ENCODE results near the gene NANP.
"Not testable (repeated sequence)": the region's sequence is repeated elsewhere in the genome, so short reads cannot be mapped to it uniquely, and the experiment has no call there.

Gene NANP

DNA sequence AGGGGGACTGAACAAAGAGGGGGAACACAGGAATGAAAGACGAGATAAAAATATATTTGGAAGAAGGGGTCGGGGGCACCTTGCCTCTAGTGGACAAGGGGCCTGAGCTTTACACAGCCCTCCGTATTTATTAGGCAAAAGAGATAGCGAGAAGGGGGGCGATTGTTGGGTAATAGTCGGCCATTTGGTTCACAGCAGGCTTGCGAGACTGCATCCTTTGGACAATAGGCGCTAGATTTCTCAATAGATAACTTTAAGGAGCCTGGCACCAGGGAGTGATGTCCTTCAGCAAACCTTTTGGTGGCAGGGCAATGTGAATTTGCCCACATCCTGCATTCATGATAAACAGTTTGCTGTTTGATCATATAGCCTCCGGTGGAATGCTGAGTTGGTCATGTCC lies 3.0 kb upstream of the NANP start:
- Mint-ChIP-seq H3K4me3 (no peak overlapping the region), H3K27ac (no peak overlapping the region), H3K9me3 (peaks cover 4 to 9% of the 10 kb centered on the region in 2 donors), H3K4me1 (peaks cover 16 to 24% of the 10 kb centered on the region in 2 donors), H3K27me3 (no peaks in the 10 kb centered on the region), H3K36me3 (peaks cover 13 to 16% of the 10 kb centered on the region in 2 donors)
- DNase-seq = no peak
- no peak for ATAC-seq (replicated peaks)

DNA sequence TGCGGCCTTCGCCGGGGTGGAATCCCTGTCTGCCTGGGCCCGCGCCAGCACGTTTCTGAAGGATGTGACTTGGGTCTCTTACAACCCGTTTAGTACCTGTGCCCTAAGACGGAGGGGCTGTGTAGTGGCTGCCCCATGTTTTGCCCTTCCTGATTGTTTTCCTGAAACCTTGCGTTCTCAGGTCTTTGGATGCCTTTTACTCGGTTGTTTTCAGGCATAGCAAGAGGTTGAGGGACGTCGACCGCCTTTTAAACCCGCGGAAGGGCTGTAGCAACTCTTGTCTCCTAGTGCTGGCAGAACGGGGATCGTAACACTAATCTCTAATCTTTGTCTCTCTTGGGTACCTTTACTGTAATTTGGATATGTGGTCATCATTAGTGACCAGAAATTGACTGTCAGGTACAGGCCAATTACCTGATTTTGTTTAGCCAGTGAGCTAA lies 706 bp upstream of the NANP start:
- Mint-ChIP-seq H3K4me3 (peak overlapping the region; percentile 91), H3K27ac (peak overlapping the region; percentile 96), H3K36me3 (peaks cover 8 to 22% of the 10 kb centered on the region in 2 donors), H3K27me3 (no peaks in the 10 kb centered on the region), H3K4me1 (peaks cover 23 to 32% of the 10 kb centered on the region in 2 donors), H3K9me3 (peaks cover 4 to 9% of the 10 kb centered on the region in 2 donors)
- DNase-seq (no peak), ATAC-seq (replicated peaks) (no peak)

DNA sequence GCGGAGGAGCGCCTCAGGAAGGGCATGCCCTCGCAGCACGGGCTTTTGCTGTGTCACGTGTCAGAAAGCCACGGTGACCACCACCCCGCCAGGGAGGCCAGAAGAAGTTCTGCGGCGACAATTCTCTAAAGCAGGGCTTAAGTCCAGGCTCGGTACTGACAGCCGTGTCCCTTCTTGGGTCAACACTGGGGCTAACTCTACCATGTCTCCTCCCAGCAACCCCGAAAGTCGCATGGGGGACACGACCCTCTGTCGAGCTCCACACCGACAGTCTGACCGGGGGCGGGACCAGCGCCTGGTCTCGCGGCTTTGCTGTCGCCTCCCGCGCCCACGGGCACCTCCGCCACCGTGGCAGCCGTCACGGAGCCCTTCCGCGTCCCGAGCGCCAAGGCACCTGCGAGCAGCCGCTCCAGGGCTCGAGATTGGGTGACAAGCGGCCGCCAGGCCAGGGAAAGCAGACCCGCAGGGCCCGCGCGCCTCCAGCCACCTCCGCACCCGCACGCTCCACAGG lies 534 bp downstream of the NANP start:
- peak overlapping the region; percentile 96 for H3K27ac Mint-ChIP-seq
- peaks cover 23 to 32% of the 10 kb centered on the region in 2 donors for H3K4me1 Mint-ChIP-seq
- peak overlapping the region; percentile 91 for H3K4me3 Mint-ChIP-seq
- ATAC-seq (replicated peaks) (peak; percentile 11 to 24), DNase-seq (peak; percentile 20)
- H3K36me3 Mint-ChIP-seq = peaks cover 7 to 21% of the 10 kb centered on the region in 2 donors
- H3K27me3 Mint-ChIP-seq = no peaks in the 10 kb centered on the region
- H3K9me3 Mint-ChIP-seq = peaks cover 3 to 8% of the 10 kb centered on the region in 2 donors

DNA sequence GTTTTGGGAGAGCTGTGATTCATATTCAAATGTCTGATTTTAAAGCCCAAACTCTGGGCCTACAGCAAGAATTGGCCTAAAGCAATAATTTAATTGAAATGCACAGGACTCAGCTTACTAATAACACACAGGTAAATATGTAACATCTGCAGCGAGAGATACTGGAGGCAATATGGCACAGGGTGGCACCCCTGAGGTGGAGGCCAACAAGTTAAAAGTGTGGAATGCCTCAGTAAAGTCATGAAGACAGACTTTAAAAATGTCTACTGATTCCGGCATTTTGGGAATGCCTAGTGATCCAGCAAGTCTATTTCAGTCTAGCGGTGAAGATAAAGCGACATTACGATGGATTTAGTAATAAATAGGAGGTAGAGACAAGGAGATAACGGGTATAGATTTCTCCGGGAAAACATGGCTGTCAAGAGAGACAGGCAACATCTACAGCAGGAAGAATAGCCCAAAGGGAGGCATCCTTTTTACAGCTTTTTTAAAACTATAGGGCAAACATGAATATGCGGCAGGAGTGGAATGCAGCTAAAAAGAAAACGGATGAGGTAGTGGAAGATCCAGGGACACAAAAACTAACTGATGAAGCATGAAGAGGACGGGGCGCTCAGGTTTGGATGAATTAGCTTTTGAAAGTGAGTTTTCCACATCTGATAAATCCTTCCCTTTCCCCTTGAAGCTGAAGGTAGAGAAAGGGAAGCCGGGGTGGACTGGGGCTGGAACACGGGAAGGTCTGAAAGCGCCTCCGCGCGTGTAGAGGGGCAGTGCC lies 1.2 kb downstream of the NANP start:
- H3K36me3 Mint-ChIP-seq = peaks cover 4 to 21% of the 10 kb centered on the region in 2 donors
- peak overlapping the region; percentile 91 for H3K4me3 Mint-ChIP-seq
- DNase-seq (no peak), ATAC-seq (replicated peaks) (no peak)
- no peaks in the 10 kb centered on the region for H3K27me3 Mint-ChIP-seq
- H3K27ac Mint-ChIP-seq = peak overlapping the region; percentile 96
- H3K9me3 Mint-ChIP-seq = peaks cover 0 to 4% of the 10 kb centered on the region in 2 donors
- H3K4me1 Mint-ChIP-seq = peaks cover 25 to 32% of the 10 kb centered on the region in 2 donors

DNA sequence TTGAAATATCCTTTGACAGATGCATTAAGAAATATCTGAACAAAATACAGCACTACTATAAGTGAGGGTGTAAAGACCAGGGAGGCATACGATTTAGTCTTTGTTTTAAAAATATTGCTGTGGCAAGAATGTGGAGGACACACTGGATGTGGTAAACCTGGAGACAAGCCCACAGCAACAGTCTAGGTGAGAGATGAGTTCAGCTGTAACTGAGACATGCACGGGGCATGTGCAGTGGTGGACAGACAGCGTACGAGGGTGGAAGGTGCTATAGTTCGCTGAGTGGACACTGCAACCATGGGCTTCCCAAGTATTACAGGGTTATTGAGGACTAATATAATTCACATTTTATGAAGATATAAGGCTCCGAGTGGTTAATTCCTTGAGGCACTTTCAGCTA lies 1.8 kb downstream of the NANP start:
- peak overlapping the region; percentile 42 for H3K27ac Mint-ChIP-seq
- peaks cover 25 to 32% of the 10 kb centered on the region in 2 donors for H3K4me1 Mint-ChIP-seq
- no peak for ATAC-seq (replicated peaks)
- DNase-seq = no peak
- H3K4me3 Mint-ChIP-seq = peak overlapping the region; percentile 91
- H3K36me3 Mint-ChIP-seq = peaks cover 4 to 21% of the 10 kb centered on the region in 2 donors
- H3K9me3 Mint-ChIP-seq = peaks cover 0 to 4% of the 10 kb centered on the region in 2 donors
- H3K27me3 Mint-ChIP-seq = no peaks in the 10 kb centered on the region

DNA sequence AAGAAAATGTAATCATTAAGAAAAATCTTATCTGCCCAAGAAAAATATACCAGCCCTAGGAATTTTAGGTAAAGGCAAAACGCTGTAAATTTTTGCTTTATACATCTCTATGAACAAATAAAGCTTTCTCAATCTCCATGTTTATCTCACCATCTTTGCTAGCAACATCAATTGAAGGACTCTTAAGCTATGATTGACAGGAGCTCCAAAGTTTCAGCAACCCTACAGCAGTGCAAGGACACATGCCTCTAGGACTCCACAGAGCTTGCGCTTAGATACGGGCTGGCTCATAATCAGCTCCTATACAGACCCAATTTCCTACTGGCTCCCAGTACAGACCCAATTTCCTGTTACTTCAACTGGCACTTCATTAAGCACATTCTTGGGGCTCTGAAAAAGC lies 4.3 kb downstream of the NANP start:
- H3K4me3 Mint-ChIP-seq = no peak overlapping the region
- no peaks in the 10 kb centered on the region for H3K27me3 Mint-ChIP-seq
- H3K9me3 Mint-ChIP-seq = no peaks in the 10 kb centered on the region
- peaks cover 11 to 22% of the 10 kb centered on the region in 2 donors for H3K36me3 Mint-ChIP-seq
- ATAC-seq (replicated peaks) = no peak
- peaks cover 20 to 31% of the 10 kb centered on the region in 2 donors for H3K4me1 Mint-ChIP-seq
- DNase-seq = no peak
- H3K27ac Mint-ChIP-seq = no peak overlapping the region

DNA sequence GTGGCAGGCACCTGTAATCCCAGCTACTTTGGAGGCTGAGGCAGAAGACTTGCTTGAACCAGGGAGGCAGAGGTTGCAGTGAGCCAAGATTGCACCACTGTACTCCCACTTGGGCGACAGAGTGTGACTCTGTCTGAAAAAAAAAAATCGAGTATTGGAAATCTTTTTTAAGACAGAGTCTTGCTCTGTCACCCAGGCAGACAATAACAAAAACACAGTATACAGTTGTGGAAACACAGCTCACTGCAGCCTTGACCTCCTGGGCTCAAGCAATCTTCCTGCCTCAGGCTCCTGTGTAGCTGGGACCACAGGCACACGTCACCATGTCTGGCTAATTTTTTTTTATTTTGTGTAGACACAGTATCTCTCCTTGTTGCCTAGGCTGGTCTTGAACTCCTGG lies 15.0 kb downstream of the NANP start:
- DNase-seq (no peak), ATAC-seq (replicated peaks) (no peak)
- H3K4me1 Mint-ChIP-seq = no peaks in the 10 kb centered on the region
- H3K36me3 Mint-ChIP-seq = peaks cover 4 to 8% of the 10 kb centered on the region in 2 donors
- no peaks in the 10 kb centered on the region for H3K9me3 Mint-ChIP-seq
- H3K27ac Mint-ChIP-seq = no peak overlapping the region
- no peaks in the 10 kb centered on the region for H3K27me3 Mint-ChIP-seq
- H3K4me3 Mint-ChIP-seq = no peak overlapping the region

DNA sequence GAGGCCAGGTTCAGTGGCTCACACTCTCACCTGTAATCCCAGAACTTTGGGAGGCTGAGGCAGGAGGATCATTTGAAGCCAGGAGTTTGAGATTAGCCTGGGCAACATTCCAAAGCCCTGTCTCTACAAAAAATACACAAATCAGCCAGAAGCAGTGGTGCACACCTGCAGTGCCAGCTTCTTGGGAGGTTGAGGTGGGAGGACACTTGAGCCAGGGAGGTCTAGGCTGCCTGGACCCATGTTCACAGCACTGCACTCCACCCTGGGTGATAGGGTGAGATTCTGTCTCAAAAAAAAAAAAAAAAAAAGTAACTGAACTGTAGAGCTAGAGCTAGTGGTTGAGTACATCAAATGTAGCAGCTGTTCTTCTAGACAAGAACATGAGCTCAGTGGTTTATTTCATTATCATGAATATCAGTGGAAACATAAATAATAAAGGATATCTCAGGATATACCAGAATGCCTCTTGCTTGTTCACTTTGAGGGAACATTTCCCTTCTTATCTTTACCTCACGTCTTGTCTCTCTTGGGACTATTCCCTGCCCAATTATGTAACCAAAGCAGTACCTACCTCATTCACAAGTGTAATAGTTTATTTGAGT lies 17.6 kb downstream of the NANP start:
- peaks cover 0 to 4% of the 10 kb centered on the region in 2 donors for H3K36me3 Mint-ChIP-seq
- DNase-seq (no peak), ATAC-seq (replicated peaks) (no peak)
- peaks cover 3 to 6% of the 10 kb centered on the region in 2 donors for H3K27me3 Mint-ChIP-seq
- no peaks in the 10 kb centered on the region for H3K9me3 Mint-ChIP-seq
- no peak overlapping the region for H3K27ac Mint-ChIP-seq
- H3K4me1 Mint-ChIP-seq = no peaks in the 10 kb centered on the region
- no peak overlapping the region for H3K4me3 Mint-ChIP-seq

DNA sequence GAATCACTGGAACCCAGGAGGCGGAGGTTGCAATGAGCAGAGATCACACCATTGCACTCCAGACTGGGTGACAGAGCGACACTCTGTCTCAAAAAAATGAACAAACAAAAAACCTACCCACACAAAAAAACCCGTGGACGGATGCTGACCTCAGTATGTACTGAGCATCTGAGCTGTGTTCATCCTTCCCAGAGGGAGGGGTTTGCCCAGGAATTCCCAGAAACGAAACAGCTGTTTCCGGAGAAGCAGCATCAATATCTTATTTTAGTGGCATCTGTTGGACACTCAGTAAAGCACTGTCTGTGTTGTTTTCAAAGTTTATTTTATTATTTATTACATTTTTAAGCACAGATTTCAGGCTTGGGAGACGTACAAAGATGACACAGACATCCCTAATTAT lies 18.7 kb downstream of the NANP start:
- no peak for ATAC-seq (replicated peaks)
- H3K9me3 Mint-ChIP-seq = no peaks in the 10 kb centered on the region
- DNase-seq = no peak
- no peak overlapping the region for H3K4me3 Mint-ChIP-seq
- no peak overlapping the region for H3K27ac Mint-ChIP-seq
- peaks cover 0 to 4% of the 10 kb centered on the region in 2 donors for H3K36me3 Mint-ChIP-seq
- no peaks in the 10 kb centered on the region for H3K4me1 Mint-ChIP-seq
- peaks cover 8 to 11% of the 10 kb centered on the region in 2 donors for H3K27me3 Mint-ChIP-seq

DNA sequence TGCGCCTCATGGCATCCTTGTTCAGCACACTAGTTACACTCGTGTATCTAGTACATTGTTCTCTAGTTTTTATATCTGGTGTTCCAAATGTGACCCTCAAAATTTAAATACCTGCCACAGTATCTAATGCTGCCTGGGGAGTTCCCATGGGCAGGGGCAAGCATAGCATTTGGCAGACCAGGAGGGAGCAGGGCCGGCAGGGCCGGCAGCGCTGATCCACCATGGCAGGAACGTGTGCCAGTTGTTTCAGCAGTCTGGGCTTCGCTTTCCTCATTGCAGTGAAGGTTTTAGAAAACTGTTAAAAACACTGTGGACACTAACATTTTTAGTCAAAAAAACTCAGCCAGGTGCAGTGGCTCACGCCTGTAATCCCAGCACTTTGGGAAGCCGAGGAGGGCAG lies 19.2 kb downstream of the NANP start:
- H3K36me3 Mint-ChIP-seq = peaks cover 0 to under 1% of the 10 kb centered on the region in 2 donors
- H3K9me3 Mint-ChIP-seq = no peaks in the 10 kb centered on the region
- H3K27me3 Mint-ChIP-seq = peaks cover 8 to 11% of the 10 kb centered on the region in 2 donors
- no peak overlapping the region for H3K4me3 Mint-ChIP-seq
- H3K27ac Mint-ChIP-seq = no peak overlapping the region
- no peaks in the 10 kb centered on the region for H3K4me1 Mint-ChIP-seq
- ATAC-seq (replicated peaks) = no peak
- no peak for DNase-seq

DNA sequence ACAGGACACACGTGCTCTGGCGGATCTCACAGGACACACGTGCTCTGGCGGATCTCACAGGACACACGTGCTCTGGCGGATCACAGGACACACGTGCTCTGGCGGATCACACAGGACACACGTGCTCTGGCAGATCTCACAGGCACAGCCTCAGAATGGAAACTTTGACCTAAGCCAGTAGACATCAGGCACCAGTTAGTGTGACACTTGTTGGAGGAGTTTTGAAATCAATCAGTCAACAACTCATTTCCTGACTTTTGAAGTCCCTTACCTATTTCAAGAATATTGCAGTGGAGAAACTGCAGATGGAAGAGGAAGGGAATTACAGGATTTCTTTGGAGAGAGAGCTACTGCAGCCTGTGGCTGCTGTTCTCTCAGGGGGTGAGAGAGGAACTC lies 20.9 kb downstream of the NANP start:
- not testable (repeated sequence) for ATAC-seq (replicated peaks); DNase-seq; H3K36me3 Mint-ChIP-seq; H3K4me1 Mint-ChIP-seq; H3K27ac Mint-ChIP-seq; H3K9me3 Mint-ChIP-seq; H3K4me3 Mint-ChIP-seq
- peaks cover 8 to 11% of the 10 kb centered on the region in 2 donors for H3K27me3 Mint-ChIP-seq

DNA sequence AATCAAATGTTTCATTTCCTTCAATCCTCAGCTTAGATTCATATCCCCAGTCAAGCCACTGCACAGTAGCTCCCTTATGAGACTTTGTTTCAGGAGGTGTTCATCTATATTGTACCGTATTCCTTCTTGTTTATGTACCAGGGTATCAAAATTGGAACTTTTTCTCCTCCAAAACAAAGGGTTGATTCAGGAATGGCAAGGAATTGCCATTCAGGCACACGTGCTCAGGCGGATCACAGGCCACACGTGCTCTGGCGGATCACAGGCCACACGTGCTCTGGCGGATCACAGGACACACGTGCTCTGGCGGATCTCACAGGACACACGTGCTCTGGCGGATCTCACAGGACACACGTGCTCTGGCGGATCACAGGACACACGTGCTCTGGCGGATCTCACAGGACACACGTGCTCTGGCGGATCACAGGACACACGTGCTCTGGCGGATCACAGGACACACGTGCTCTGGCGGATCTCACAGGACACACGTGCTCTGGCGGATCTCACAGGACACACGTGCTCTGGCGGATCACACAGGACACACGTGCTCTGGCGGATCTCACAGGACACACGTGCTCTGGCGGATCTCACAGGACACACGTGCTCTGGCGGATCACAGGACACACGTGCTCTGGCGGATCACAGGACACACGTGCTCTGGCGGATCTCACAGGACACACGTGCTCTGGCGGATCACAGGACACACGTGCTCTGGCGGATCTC lies 21.5 kb downstream of the NANP start:
- not testable (repeated sequence) for DNase-seq; H3K9me3 Mint-ChIP-seq; H3K27ac Mint-ChIP-seq; ATAC-seq (replicated peaks); H3K4me3 Mint-ChIP-seq; H3K36me3 Mint-ChIP-seq; H3K4me1 Mint-ChIP-seq
- peaks cover 8 to 11% of the 10 kb centered on the region in 2 donors for H3K27me3 Mint-ChIP-seq

DNA sequence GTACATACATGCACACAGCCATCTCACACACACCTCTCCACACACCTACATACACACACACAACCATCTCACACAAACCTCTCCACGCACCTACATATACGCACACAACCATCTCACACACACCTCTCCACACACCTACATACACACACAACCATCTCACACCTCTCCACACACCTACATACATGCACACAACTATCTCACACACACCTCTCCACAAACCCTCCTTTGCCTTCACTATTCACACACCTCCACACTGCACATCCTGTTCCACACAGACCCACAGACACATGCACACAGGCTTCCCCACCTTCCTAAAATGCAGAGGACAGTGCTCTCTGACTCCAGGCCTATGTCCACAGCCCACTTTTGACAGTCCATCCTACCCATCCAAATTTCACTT lies 22.2 kb downstream of the NANP start:
- ATAC-seq (replicated peaks) = no peak
- H3K27ac Mint-ChIP-seq = no peak overlapping the region
- H3K4me1 Mint-ChIP-seq = no peaks in the 10 kb centered on the region
- H3K9me3 Mint-ChIP-seq = no peaks in the 10 kb centered on the region
- H3K4me3 Mint-ChIP-seq = no peak overlapping the region
- no peak for DNase-seq
- H3K27me3 Mint-ChIP-seq = peaks cover 8 to 12% of the 10 kb centered on the region in 2 donors
- no peaks in the 10 kb centered on the region for H3K36me3 Mint-ChIP-seq

DNA sequence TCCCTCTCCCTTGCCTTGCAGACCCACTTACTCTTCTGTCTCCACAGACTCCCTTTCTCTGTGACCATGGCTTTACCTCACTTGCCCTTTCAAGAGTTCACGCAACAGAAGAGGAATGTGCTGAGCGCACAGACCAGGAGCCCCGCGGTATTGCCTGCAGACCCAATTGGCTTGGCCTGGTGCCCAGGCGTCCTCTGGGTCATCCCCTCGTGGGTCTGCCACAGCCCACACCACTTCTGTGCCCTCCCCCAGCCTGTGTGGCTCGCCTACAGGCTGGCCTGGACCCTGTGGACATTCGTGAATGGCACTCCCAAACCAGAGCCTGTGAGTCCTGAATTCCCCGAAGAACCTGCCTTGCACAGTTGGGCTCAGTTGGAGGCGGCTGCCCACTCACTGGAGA lies 23.2 kb downstream of the NANP start:
- H3K27ac Mint-ChIP-seq = no peak overlapping the region
- peaks cover 8 to 20% of the 10 kb centered on the region in 2 donors for H3K27me3 Mint-ChIP-seq
- no peaks in the 10 kb centered on the region for H3K4me1 Mint-ChIP-seq
- H3K9me3 Mint-ChIP-seq = no peaks in the 10 kb centered on the region
- ATAC-seq (replicated peaks) (no peak), DNase-seq (no peak)
- no peaks in the 10 kb centered on the region for H3K36me3 Mint-ChIP-seq
- H3K4me3 Mint-ChIP-seq = no peak overlapping the region

Data from stimulated activated naive B cell treated with anti-CD40 and anti-IgM and Interleukin-4, amounts not matched to agents 10 μg/mL and 1 μg/mL and 100 μg/mL, for 72 hours (primary cell).